ENCODE data around the gene ALPP.

The ALPP gene

GRCh38 chr2:232340171-232340935 is 38.2 kb upstream of the ALPP start:
- DNase-seq (ENCODE audit: low read depth in 4 of 4, low spot score in 1 of 4), result no peak

DNA sequence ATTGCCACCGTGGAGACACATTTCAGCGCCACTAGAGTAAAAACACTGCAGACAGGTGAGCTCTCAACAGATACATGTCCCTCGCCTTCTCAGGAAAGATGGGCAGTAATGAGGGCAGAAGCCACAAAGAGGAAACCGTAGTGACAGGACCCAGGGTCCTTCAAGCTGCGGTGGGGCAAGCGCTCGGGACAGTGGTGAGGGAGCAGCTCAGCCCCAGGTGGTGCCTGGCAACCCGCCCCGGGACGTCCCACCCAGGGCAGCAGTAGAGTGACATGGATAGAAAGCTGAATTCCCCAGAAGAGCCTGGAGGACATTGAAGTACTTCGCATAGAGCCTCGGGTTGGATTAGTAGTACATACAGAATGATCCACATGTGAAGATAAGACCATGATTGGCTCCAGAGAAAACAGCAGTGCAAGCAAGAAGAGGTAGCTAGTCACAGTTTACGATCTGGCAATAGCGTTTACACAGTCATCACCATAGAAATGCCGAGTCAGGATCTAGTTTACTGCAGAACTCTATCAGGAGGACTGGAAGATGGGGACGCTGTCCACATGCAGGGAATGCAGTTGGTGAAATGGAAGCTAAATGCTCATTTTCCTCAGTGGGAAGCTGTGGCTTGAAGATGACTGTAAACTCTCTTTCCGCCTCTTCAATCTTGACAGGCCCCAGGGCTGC is 37.4 kb upstream of the ALPP start:
- DNase-seq (ENCODE audit: low read depth in 4 of 4, low spot score in 1 of 4), result no peak

DNA sequence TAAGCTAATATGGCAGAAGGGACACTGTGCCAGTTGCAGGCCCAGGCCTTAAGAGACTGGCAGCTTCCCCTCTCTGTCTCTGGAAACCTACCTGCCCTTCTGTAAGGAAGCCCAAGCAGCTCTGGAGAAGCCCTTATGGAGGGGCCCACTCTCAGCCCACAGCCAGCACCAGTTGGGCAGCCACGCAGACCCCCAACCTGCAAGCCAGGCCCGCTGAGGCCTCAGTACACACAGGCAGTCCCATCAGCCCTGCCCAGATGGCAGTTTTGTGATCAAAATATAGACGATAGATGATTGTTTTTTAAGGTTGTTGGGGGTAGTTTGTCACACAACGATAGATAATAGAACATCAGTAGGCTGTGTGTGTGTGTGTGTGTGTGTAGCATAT is 36.8 kb upstream of the ALPP start:
- no peak for DNase-seq (ENCODE audit: low read depth in 4 of 4, low spot score in 1 of 4)

DNA sequence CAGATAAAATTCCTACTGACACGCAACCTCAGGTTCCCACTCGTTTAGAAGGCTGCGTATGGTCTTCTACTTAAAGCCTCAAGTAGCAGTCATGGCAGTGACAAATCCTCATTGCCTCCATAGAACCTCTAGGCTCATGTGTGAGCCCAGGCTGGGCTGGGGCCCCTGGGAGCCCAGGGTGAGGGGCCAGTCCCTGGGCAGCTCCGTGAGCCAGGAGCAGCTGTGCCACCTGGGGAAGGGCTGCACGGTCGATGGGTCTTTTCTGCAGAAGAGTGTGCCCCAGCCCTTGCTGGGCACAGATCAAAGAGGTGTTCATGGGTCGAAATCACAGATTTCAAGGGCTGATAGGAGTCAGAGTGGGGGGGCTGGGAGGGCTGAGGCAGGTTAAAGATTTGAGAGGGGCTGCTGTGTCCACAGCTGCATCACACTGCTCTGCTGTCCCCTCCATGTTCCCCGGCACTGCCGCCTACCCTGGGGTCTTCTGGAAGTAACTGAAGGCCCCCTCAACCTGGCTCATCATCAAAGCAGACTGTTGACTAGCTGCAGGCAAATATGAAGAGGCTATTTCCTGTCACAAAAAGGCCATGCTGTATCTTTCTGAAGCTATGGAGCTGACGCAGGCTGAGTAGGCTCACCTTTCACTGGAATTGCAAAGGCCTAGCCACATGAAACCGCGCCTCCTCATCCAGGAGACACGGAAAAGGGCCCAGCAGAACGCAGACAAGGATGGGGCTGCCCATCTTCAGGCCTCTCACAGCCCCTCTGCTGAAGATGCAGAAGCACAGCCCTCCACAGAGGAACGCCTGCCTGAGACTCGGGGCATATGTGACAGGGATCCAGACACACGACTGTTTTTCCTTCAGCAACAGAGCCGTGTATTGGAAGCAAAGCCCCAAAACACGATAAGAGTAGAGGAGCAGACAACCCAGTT is 35.7 kb upstream of the ALPP start:
- no peak for DNase-seq (ENCODE audit: low read depth in 4 of 4, low spot score in 1 of 4)

DNA sequence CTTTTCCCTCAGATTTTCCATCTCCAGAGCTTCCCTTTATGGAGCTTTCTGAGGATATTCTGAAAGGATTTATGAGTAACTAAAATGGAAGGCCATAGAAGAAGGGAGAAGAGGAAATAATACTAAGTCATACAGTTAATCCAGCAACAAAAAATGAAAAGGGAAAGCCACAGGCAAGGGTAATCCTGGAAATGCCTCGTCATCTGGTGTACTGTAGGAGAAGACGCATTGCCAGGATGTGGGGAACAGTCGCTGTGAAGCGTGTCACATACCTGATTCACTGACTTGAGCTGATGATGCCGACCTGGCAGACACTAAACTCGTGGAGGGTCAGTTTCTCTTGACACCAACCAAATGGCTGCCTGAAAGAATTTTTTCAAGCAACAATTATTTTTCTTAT is 34.7 kb upstream of the ALPP start:
- no peak for DNase-seq (ENCODE audit: low read depth in 4 of 4, low spot score in 1 of 4)

GRCh38 chr2:232345251-232345650 is 33.3 kb upstream of the ALPP start:
- no peak for DNase-seq (ENCODE audit: low read depth in 4 of 4, low spot score in 1 of 4)

DNA sequence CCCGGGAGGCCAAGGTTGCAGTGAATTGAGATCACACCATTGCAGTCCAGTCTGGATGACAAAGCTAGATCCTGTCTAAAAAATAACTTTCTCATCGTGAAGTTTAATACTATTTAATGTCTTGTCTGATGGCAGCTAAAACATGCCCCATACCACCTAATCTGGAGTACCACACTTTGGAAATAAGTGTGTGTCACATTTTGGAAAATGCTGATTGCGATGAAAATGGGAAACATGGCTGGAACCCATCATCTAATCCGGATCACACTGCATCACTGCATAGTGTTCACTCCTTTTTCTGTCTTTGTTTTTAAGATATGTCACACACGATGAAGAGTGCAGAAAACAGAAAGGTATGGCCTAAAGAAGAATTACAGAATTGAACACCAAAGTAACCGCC is 31.2 kb upstream of the ALPP start:
- DNase-seq (ENCODE audit: low read depth in 4 of 4, low spot score in 1 of 4), result no peak

- DNase-seq (ENCODE audit: low read depth in 4 of 4, low spot score in 1 of 4), result no peak
Observed at GRCh38 chr2:232348936-232349335, 29.6 kb upstream of the ALPP start.

GRCh38 chr2:232349546-232349945 is 29.0 kb upstream of the ALPP start:
- DNase-seq (ENCODE audit: low read depth in 4 of 4, low spot score in 1 of 4), result no peak

- no peak for DNase-seq (ENCODE audit: low read depth in 4 of 4, low spot score in 1 of 4)
Observed at GRCh38 chr2:232349946-232350635, 28.5 kb upstream of the ALPP start.

- no peak for DNase-seq (ENCODE audit: low read depth in 4 of 4, low spot score in 1 of 4)
Observed at GRCh38 chr2:232350804-232351685, 27.5 kb upstream of the ALPP start.

DNA sequence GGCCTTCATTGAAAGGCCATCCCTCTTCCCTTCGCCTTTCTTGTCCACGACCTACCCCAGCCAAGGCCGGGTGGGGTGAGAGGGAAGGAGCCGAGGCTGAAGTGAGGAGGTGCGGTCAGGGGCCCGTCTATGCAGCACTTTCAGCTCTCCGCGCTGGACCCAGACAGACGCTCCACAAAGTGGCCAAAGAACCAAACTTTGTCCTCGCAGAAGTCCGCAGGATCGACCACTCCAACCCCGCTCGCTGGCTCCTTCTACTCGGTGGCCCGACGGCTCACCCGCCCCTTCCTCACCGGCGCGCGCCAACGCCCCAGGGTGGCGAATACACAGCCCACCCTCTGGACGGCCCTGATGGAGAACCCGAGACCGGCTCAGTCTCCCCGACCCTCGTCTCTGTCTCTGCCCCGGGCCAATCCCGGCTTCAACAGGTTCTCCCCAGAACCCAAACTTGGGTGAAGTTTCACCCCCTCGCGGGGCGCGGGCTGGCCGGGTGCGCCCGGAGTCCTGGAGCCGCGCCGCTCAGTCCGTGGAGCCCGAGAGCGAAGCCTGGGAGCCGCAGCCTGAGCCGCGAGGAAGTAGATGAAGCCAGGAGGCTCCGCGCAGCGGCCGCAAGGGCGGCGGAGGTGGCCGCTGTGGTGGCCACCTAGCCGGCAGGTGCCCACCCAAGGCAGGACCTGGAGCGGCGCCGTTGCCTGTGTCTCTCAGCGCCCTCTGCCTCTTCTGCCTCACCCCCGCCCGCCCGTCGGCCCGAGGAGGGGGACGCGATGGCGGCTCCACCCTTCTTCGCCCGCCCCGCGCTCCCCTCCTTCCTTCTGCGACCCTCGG is 26.7 kb upstream of the ALPP start:
- no peak for DNase-seq (ENCODE audit: low read depth in 4 of 4, low spot score in 1 of 4)

DNA sequence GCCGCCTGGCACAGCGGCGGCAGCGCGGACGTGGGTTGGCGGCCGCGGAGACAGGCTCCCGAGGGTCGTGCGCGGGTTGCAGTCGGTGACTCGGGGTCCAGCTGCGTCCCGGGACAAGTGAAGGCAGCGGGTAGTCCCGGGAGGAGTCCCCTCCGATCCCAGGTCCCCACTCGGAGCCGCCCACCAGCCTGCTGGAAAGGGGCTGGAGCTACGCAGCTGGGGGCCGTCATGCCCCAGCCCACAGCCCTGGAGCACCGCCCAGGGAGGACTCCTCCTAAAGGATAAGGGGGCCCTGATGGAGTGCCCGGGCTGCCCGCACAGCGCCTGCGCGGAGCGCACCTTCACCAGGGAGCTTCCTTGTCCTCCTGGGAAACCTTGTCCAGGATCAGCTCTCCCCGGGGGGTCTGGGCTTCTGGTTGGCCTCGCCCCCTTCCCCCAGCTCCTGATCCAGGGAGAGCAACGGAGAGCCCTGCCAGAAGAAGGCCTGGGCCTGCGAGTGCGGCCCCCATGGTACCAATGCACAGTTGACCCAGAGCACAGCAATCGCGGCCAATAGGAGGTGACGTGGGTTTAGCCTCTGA is 25.9 kb upstream of the ALPP start:
- no peak for DNase-seq (ENCODE audit: low read depth in 4 of 4, low spot score in 1 of 4)

- no peak for DNase-seq (ENCODE audit: low read depth in 4 of 4, low spot score in 1 of 4)
Observed at GRCh38 chr2:232353096-232353495, 25.5 kb upstream of the ALPP start.

- no peak for DNase-seq (ENCODE audit: low read depth in 4 of 4, low spot score in 1 of 4)
Observed at GRCh38 chr2:232353660-232354059, 24.9 kb upstream of the ALPP start.

GRCh38 chr2:232354069-232354468 is 24.5 kb upstream of the ALPP start:
- no peak for DNase-seq (ENCODE audit: low read depth in 4 of 4, low spot score in 1 of 4)

DNA sequence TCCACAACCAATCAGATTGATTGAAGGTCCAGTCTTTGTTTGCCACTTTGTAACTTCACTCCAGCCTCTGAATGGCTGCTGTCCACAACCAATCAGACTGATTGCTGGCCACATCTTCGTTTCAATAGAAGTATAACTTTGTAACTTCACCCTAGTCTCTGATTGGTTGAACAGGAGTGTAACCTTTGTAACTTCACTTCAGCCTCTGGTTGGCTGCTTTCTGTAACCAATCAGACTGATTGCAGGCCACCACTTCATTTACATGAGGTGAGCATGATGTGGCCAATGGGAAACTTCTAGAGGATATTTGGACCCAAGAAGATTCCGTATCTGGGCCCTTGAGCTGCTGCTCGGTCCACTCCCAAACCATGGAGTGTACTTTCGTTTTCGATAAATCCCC is 16.9 kb upstream of the ALPP start:
- no peak for DNase-seq (ENCODE audit: low read depth in 4 of 4, low spot score in 1 of 4)

GRCh38 chr2:232362174-232362900 is 16.2 kb upstream of the ALPP start:
- DNase-seq (ENCODE audit: low read depth in 4 of 4, low spot score in 1 of 4), result no peak

All from stimulated activated CD4-positive, alpha-beta T cell treated with anti-CD3 and anti-CD28 coated beads, Interleukin-1b, Interleukin-23, amount 100 ng/mL, for 24 hours (primary cell).